GM23338 (cell line): ENCODE measurements around the gene ZNF740. TPM values are rescaled to one million over a fixed set of nuclear protein-coding genes. Genes with fewer than 3 reads are reported as not detected.

Source experiments
- ATAC-seq: fragments of 200-7000 bp; cut with Tn5 transposase; 3 replicates; pipeline ENCODE4 v1.9.1; 2020
- DNase-seq: peaks from one replicate; pipeline ENCODE4 v3.0.0-alpha.2; 2015; ENCODE audit warnings: low spot score
- H2AFZ ChIP-seq: fragments of 200-600 bp; sonication (generic); 2 replicates; pipeline ENCODE4 v1.8.0; 2016; ENCODE audit warnings: antibody characterized with exemption, mild to moderate bottlenecking, moderate library complexity
- H3F3A ChIP-seq: fragments of 200-600 bp; sonication (generic); replicated peaks from 2 replicates; pipeline ENCODE4 v1.8.0; 2017; ENCODE audit warnings: antibody characterized with exemption, mixed run types, low read depth
- H3K27ac ChIP-seq: fragments of 200-600 bp; sonication (generic); 2 replicates; pipeline ENCODE4 v1.6.1; 2016; ENCODE audit warnings: low read depth
- H3K27me3 ChIP-seq: fragments of 200-600 bp; sonication (generic); 2 replicates; pipeline ENCODE4 v1.8.0; 2016; ENCODE audit warnings: mild to moderate bottlenecking, mixed run types, moderate library complexity; ENCODE audit not compliant: insufficient read depth
- H3K36me3 ChIP-seq: fragments of 200-600 bp; sonication (generic); 2 replicates; pipeline ENCODE4 v1.8.0; 2016; ENCODE audit warnings: mild to moderate bottlenecking; ENCODE audit not compliant: insufficient read depth
- H3K4me1 ChIP-seq: fragments of 200-600 bp; sonication (generic); 2 replicates; pipeline ENCODE4 v1.8.0; 2016; ENCODE audit warnings: mild to moderate bottlenecking, moderate library complexity; ENCODE audit not compliant: insufficient read depth
- H3K4me2 ChIP-seq: fragments of 200-600 bp; sonication (generic); 2 replicates; pipeline ENCODE4 v1.7.1; 2017; ENCODE audit warnings: mixed run types
- H3K4me3 ChIP-seq: fragments of 200-600 bp; sonication (generic); 2 replicates; pipeline ENCODE4 v1.6.1; 2016; ENCODE audit warnings: mixed run types
- H3K79me2 ChIP-seq: fragments of 200-600 bp; sonication (generic); replicated peaks from 2 replicates; pipeline ENCODE4 v1.8.0; 2017; ENCODE audit warnings: mild to moderate bottlenecking; ENCODE audit not compliant: insufficient read depth
- H3K9me2 ChIP-seq: fragments of 200-600 bp; sonication (generic); 2 replicates; pipeline ENCODE4 v1.8.0; 2017; ENCODE audit not compliant: insufficient read depth
- H4K20me1 ChIP-seq: fragments of 200-600 bp; sonication (generic); replicated peaks from 2 replicates; pipeline ENCODE4 v1.8.0; 2017; ENCODE audit warnings: mild to moderate bottlenecking; ENCODE audit not compliant: insufficient read depth
- H3K27ac Mint-ChIP-seq: 2 replicates; pipeline ENCODE4 v1.8.0; 2020; ENCODE audit warnings: inconsistent platforms, mild to moderate bottlenecking, moderate library complexity, mixed read lengths
- H3K27me3 Mint-ChIP-seq: 3 replicates; pipeline ENCODE4 v1.8.0; 2022; ENCODE audit warnings: low read depth, mild to moderate bottlenecking, moderate library complexity, mixed read lengths, inconsistent platforms; ENCODE audit not compliant: insufficient read depth, poor library complexity
- H3K36me3 Mint-ChIP-seq: 3 replicates; pipeline ENCODE4 v1.8.0; 2021; ENCODE audit warnings: low read depth, mild to moderate bottlenecking, inconsistent platforms, moderate library complexity, mixed read lengths
- H3K4me1 Mint-ChIP-seq: 3 replicates; pipeline ENCODE4 v1.8.0; 2020; ENCODE audit warnings: mild to moderate bottlenecking, inconsistent platforms, mixed read lengths
- H3K4me3 Mint-ChIP-seq: 3 replicates; pipeline ENCODE4 v1.8.0; 2021; ENCODE audit warnings: moderate library complexity, mild to moderate bottlenecking, inconsistent platforms, mixed read lengths
- H3K9me3 Mint-ChIP-seq: 3 replicates; pipeline ENCODE4 v1.8.0; 2020; ENCODE audit warnings: moderate library complexity, mild to moderate bottlenecking, inconsistent platforms, mixed read lengths
- CREB1 ChIP-seq: fragments of 250-450 bp; sonication (Bioruptor Pico); IDR thresholded peaks from 2 replicates; pipeline ENCODE4 v1.5.0; 2020; ENCODE audit warnings: low read depth, mild to moderate bottlenecking, moderate library complexity
- EZH2 ChIP-seq: fragments of 200-600 bp; sonication (generic); IDR thresholded peaks from one replicate; pipeline ENCODE4 v1.8.0; 2017; ENCODE audit warnings: antibody characterized with exemption, mild to moderate bottlenecking, low read depth; ENCODE audit not compliant: unreplicated experiment
- EZH2phosphoT487 ChIP-seq: fragments of 200-600 bp; sonication (generic); IDR thresholded peaks from one replicate; pipeline ENCODE4 v1.8.1; 2018; ENCODE audit warnings: antibody characterized with exemption; ENCODE audit not compliant: unreplicated experiment
- JUNB ChIP-seq: IDR thresholded peaks from one replicate; pipeline ENCODE4 v1.6.1; 2016; ENCODE audit warnings: antibody characterized with exemption; ENCODE audit not compliant: unreplicated experiment
- NANOG ChIP-seq: IDR thresholded peaks from 2 replicates; pipeline ENCODE4 v1.6.1; 2016; ENCODE audit warnings: antibody characterized with exemption, borderline replicate concordance
- POLR2AphosphoS5 ChIP-seq: IDR thresholded peaks from 2 replicates; pipeline ENCODE4 v1.6.1; 2016; ENCODE audit warnings: antibody characterized with exemption, low read depth
- STAT1 ChIP-seq: IDR thresholded peaks from one replicate; pipeline ENCODE4 v1.6.1; 2016; ENCODE audit warnings: antibody characterized with exemption; ENCODE audit not compliant: unreplicated experiment
- ZNF114 ChIP-seq: fragments of 250-450 bp; sonication (Bioruptor Pico); IDR thresholded peaks from 2 replicates; pipeline ENCODE4 v1.5.0; 2020; ENCODE audit warnings: mild to moderate bottlenecking, moderate library complexity
- ZNF331 ChIP-seq: fragments of 250-450 bp; sonication (Bioruptor Pico); IDR thresholded peaks from 2 replicates; pipeline ENCODE4 v1.5.0; 2020; ENCODE audit warnings: low read depth, mild to moderate bottlenecking, moderate library complexity
- polyA plus RNA-seq: library from polyadenylated mRNA; unstranded; fragments of >200 nt; fragmentation: Nextera tagmentation; extraction: Ambion mirVana; gene quantifications from 2 replicates; pipeline ENCODE4 v1.2.1, GENCODE V29; 2016
- total RNA-seq: library from RNA; depleted of rRNA; stranded (reverse); fragments of >200 nt; shearing (Covaris generic); gene quantifications from 2 replicates; pipeline ENCODE4 v1.2.3, GENCODE V29; 2014
- TF ChIP-seq, protein P1 (sequence below): fragments of 250-450 bp; sonication (Bioruptor Pico); IDR thresholded peaks from 2 replicates; pipeline ENCODE4 v1.5.0; 2020; ENCODE audit warnings: mild to moderate bottlenecking, moderate library complexity
- TF ChIP-seq, protein P2 (sequence below), 2 experiments: fragments of 200-600 bp in 1 of 2; sonication (generic) in 1 of 2; conservative IDR thresholded peaks; 2 replicates each; pipeline versions ENCODE4 v1.5.1 to v1.6.1; 2016 to 2017; ENCODE audit warnings: antibody characterized with exemption in 2 of 2, low read depth in 2 of 2, mild to moderate bottlenecking in 2 of 2, moderate library complexity in 1 of 2
- TF ChIP-seq, protein P3 (sequence below): IDR thresholded peaks from one replicate; pipeline ENCODE4 v1.6.1; 2018; ENCODE audit warnings: antibody characterized with exemption; ENCODE audit not compliant: unreplicated experiment
- TF ChIP-seq, protein P4 (sequence below): IDR thresholded peaks from 2 replicates; pipeline ENCODE4 v1.6.1; 2016; ENCODE audit warnings: antibody characterized with exemption

The ZNF740 gene
- total and polyA plus RNA-seq, 2 experiments from 2014 or later = 2.6 to 13.0 TPM

DNA sequence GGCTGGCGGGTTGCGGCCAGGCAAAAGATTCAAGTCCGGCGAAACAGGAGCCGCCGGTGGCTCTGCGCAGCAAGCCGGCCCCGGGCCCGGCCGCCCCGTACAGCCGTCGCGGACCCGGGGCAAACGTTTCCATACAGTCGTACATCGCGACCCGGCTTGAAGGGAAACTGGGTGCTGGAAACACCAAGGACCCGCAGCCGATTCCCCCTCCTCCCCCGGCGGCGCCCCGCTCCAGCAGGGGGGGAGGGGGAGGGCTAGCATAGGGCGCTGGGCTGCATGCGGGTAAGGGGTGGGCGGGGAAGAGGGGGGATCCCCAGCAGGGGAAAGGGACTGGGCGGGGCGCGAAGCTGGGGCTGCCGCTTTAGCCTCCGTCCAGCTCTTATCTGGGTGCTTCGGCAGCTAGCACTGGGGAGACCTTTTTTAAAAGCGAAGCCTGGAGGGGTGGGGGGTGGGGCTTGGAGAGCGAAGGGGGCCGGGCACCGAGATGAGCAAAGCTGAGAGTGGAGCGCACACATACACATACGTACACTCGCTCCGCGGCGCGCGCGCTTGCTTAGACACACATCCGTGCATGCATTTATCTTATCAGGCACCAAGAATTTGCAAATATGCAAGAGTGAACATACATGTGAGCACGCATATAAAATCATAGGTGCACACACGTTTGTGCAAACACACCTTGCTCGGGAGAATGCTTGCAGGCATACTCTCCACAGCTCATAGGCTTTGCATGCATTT is 39.6 kb downstream of the ZNF740 start:
- H3F3A ChIP-seq = peaks cover 50% of the 10 kb centered on the region
- H3K4me1 Mint-ChIP-seq = peaks cover 75% of the 10 kb centered on the region
- peaks cover 9% of the 10 kb centered on the region; the same call in 2 of the 3 replicates for H3K36me3 Mint-ChIP-seq
- H3K79me2 ChIP-seq = peaks cover 36% of the 10 kb centered on the region
- H3K4me2 ChIP-seq = peak overlapping the region; percentile 91
- H3K27ac ChIP-seq = 0 out of 2 replicates have a peak overlapping the region, but pooled peaks have one; percentile 33
- TF ChIP-seq ZNF331 (CRISPR knock-in tag) = no peak
- no peak for TF ChIP-seq STAT1
- TF ChIP-seq, protein P1, sequence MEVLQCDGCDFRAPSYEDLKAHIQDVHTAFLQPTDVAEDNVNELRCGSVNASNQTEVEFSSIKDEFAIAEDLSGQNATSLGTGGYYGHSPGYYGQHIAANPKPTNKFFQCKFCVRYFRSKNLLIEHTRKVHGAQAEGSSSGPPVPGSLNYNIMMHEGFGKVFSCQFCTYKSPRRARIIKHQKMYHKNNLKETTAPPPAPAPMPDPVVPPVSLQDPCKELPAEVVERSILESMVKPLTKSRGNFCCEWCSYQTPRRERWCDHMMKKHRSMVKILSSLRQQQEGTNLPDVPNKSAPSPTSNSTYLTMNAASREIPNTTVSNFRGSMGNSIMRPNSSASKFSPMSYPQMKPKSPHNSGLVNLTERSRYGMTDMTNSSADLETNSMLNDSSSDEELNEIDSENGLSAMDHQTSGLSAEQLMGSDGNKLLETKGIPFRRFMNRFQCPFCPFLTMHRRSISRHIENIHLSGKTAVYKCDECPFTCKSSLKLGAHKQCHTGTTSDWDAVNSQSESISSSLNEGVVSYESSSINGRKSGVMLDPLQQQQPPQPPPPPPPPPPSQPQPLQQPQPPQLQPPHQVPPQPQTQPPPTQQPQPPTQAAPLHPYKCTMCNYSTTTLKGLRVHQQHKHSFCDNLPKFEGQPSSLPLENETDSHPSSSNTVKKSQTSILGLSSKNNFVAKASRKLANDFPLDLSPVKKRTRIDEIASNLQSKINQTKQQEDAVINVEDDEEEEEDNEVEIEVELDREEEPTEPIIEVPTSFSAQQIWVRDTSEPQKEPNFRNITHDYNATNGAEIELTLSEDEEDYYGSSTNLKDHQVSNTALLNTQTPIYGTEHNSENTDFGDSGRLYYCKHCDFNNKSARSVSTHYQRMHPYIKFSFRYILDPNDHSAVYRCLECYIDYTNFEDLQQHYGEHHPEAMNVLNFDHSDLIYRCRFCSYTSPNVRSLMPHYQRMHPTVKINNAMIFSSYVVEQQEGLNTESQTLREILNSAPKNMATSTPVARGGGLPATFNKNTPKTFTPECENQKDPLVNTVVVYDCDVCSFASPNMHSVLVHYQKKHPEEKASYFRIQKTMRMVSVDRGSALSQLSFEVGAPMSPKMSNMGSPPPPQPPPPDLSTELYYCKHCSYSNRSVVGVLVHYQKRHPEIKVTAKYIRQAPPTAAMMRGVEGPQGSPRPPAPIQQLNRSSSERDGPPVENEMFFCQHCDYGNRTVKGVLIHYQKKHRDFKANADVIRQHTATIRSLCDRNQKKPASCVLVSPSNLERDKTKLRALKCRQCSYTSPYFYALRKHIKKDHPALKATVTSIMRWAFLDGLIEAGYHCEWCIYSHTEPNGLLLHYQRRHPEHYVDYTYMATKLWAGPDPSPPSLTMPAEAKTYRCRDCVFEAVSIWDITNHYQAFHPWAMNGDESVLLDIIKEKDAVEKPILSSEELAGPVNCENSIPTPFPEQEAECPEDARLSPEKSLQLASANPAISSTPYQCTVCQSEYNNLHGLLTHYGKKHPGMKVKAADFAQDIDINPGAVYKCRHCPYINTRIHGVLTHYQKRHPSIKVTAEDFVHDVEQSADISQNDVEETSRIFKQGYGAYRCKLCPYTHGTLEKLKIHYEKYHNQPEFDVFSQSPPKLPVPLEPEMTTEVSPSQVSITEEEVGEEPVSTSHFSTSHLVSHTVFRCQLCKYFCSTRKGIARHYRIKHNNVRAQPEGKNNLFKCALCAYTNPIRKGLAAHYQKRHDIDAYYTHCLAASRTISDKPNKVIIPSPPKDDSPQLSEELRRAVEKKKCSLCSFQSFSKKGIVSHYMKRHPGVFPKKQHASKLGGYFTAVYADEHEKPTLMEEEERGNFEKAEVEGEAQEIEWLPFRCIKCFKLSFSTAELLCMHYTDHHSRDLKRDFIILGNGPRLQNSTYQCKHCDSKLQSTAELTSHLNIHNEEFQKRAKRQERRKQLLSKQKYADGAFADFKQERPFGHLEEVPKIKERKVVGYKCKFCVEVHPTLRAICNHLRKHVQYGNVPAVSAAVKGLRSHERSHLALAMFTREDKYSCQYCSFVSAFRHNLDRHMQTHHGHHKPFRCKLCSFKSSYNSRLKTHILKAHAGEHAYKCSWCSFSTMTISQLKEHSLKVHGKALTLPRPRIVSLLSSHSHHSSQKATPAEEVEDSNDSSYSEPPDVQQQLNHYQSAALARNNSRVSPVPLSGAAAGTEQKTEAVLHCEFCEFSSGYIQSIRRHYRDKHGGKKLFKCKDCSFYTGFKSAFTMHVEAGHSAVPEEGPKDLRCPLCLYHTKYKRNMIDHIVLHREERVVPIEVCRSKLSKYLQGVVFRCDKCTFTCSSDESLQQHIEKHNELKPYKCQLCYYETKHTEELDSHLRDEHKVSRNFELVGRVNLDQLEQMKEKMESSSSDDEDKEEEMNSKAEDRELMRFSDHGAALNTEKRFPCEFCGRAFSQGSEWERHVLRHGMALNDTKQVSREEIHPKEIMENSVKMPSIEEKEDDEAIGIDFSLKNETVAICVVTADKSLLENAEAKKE = no peak
- no peak for TF ChIP-seq POLR2AphosphoS5
- TF ChIP-seq, protein P2, sequence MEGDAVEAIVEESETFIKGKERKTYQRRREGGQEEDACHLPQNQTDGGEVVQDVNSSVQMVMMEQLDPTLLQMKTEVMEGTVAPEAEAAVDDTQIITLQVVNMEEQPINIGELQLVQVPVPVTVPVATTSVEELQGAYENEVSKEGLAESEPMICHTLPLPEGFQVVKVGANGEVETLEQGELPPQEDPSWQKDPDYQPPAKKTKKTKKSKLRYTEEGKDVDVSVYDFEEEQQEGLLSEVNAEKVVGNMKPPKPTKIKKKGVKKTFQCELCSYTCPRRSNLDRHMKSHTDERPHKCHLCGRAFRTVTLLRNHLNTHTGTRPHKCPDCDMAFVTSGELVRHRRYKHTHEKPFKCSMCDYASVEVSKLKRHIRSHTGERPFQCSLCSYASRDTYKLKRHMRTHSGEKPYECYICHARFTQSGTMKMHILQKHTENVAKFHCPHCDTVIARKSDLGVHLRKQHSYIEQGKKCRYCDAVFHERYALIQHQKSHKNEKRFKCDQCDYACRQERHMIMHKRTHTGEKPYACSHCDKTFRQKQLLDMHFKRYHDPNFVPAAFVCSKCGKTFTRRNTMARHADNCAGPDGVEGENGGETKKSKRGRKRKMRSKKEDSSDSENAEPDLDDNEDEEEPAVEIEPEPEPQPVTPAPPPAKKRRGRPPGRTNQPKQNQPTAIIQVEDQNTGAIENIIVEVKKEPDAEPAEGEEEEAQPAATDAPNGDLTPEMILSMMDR (conservative IDR thresholded peaks at IDR 0.05; ENCODE audit: low read depth in 2 of 2) = no peak
- TF ChIP-seq EZH2phosphoT487 = no peak
- TF ChIP-seq JUNB = no peak
- no peak for TF ChIP-seq CREB1 (CRISPR knock-in tag)
- TF ChIP-seq ZNF114 (CRISPR knock-in tag) = no peak
- no peak for TF ChIP-seq NANOG
- no peak for TF ChIP-seq EZH2
- TF ChIP-seq, protein P3, sequence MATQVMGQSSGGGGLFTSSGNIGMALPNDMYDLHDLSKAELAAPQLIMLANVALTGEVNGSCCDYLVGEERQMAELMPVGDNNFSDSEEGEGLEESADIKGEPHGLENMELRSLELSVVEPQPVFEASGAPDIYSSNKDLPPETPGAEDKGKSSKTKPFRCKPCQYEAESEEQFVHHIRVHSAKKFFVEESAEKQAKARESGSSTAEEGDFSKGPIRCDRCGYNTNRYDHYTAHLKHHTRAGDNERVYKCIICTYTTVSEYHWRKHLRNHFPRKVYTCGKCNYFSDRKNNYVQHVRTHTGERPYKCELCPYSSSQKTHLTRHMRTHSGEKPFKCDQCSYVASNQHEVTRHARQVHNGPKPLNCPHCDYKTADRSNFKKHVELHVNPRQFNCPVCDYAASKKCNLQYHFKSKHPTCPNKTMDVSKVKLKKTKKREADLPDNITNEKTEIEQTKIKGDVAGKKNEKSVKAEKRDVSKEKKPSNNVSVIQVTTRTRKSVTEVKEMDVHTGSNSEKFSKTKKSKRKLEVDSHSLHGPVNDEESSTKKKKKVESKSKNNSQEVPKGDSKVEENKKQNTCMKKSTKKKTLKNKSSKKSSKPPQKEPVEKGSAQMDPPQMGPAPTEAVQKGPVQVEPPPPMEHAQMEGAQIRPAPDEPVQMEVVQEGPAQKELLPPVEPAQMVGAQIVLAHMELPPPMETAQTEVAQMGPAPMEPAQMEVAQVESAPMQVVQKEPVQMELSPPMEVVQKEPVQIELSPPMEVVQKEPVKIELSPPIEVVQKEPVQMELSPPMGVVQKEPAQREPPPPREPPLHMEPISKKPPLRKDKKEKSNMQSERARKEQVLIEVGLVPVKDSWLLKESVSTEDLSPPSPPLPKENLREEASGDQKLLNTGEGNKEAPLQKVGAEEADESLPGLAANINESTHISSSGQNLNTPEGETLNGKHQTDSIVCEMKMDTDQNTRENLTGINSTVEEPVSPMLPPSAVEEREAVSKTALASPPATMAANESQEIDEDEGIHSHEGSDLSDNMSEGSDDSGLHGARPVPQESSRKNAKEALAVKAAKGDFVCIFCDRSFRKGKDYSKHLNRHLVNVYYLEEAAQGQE = no peak
- TF ChIP-seq, protein P4, sequence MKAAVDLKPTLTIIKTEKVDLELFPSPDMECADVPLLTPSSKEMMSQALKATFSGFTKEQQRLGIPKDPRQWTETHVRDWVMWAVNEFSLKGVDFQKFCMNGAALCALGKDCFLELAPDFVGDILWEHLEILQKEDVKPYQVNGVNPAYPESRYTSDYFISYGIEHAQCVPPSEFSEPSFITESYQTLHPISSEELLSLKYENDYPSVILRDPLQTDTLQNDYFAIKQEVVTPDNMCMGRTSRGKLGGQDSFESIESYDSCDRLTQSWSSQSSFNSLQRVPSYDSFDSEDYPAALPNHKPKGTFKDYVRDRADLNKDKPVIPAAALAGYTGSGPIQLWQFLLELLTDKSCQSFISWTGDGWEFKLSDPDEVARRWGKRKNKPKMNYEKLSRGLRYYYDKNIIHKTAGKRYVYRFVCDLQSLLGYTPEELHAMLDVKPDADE = no peak
- H3K9me3 Mint-ChIP-seq = peaks cover 4% of the 10 kb centered on the region; the same call in 1 of the 3 replicates
- no peak overlapping the region; the same call in 1 of the 2 replicates for H3K27ac Mint-ChIP-seq
- peaks cover 15% of the 10 kb centered on the region for H3K27me3 ChIP-seq
- peak overlapping the region; percentile 47 for H2AFZ ChIP-seq
- H3K27me3 Mint-ChIP-seq = peaks cover 31% of the 10 kb centered on the region
- peak; percentile 0 for ATAC-seq
- H4K20me1 ChIP-seq = no peaks in the 10 kb centered on the region
- no peaks in the 10 kb centered on the region for H3K9me2 ChIP-seq
- peaks cover 63% of the 10 kb centered on the region for H3K4me1 ChIP-seq
- peak; percentile 80 for DNase-seq
- no peaks in the 10 kb centered on the region; the same call in 1 of the 2 replicates for H3K36me3 ChIP-seq
- peak overlapping the region; percentile 94 for H3K4me3 Mint-ChIP-seq
- H3K4me3 ChIP-seq = peak overlapping the region; percentile 95
